IPS-NIHi7 (cell line): ENCODE measurements around the gene CST9.
A peak's percentile ranks its signal among the peaks of the same experiment; 100 is the strongest.
"Not testable (repeated sequence)": the region's sequence is repeated elsewhere in the genome, so short reads cannot be mapped to it uniquely, and the experiment has no call there.

Experiments used
- DNase-seq: peaks from one replicate; pipeline ENCODE4 v3.0.0; 2012; ENCODE audit warnings: mixed read lengths; ENCODE audit errors: extremely low spot score

The CST9 gene

GRCh38 chr20:23637282-23638221 is 31.8 kb upstream of the CST9 start, which contains the start of gene CST3:
Gene CST3, minus strand, starts transcription at chr20:23637955. Its CDS starts 93 bp downstream, at chr20:23637862.
- peak; percentile 82 for DNase-seq

- no peak for DNase-seq
Measured at GRCh38 chr20:23636908-23637281, 31.2 kb upstream of the CST9 start.

- DNase-seq: no peak
Measured at GRCh38 chr20:23636182-23636907, 30.6 kb upstream of the CST9 start.

- not testable (repeated sequence) for DNase-seq
Measured at GRCh38 chr20:23635768-23636090, 30.0 kb upstream of the CST9 start.

- DNase-seq: no peak
Measured at GRCh38 chr20:23634985-23635767, 29.5 kb upstream of the CST9 start.

- no peak for DNase-seq
Measured at GRCh38 chr20:23634044-23634801, 28.5 kb upstream of the CST9 start.

- DNase-seq: no peak
Measured at GRCh38 chr20:23632711-23633573, 27.2 kb upstream of the CST9 start.

- DNase-seq: no peak
Measured at GRCh38 chr20:23631981-23632710, 26.4 kb upstream of the CST9 start.

GRCh38 chr20:23631226-23631822 is 25.6 kb upstream of the CST9 start:
- DNase-seq: no peak

- DNase-seq: no peak
Measured at GRCh38 chr20:23630392-23630849, 24.7 kb upstream of the CST9 start.

GRCh38 chr20:23629542-23630391 is 24.1 kb upstream of the CST9 start:
- DNase-seq: no peak

GRCh38 chr20:23629017-23629541 is 23.4 kb upstream of the CST9 start:
- peak; percentile 55 for DNase-seq

- no peak for DNase-seq
Measured at GRCh38 chr20:23628402-23629016, 22.8 kb upstream of the CST9 start.

- no peak for DNase-seq
Measured at GRCh38 chr20:23627501-23627900, 21.8 kb upstream of the CST9 start.

GRCh38 chr20:23626040-23626620 is 20.4 kb upstream of the CST9 start:
- DNase-seq: no peak

GRCh38 chr20:23625236-23625964 is 19.7 kb upstream of the CST9 start:
- no peak for DNase-seq

GRCh38 chr20:23624324-23624691 is 18.6 kb upstream of the CST9 start:
- no peak for DNase-seq
